Mucosa of descending colon (tissue), 3 donors: ENCODE data around the gene CHGA. TPM values are rescaled to one million over a fixed set of nuclear protein-coding genes. Genes with fewer than 3 reads are reported as not detected.

Experiments
- ATAC-seq: fragments of 200-7000 bp; cut with Tn5 transposase; one replicate; pipeline ENCODE4 v1.9.1; 2020; ENCODE audit warnings: mild to moderate bottlenecking, moderate library complexity
- DNase-seq, 3 donors: peaks; one replicate each; pipeline ENCODE4 v3.0.0-alpha.2; 2020
- H3K36me3 ChIP-seq: fragments of 200-600 bp; one replicate; pipeline ENCODE4 v1.8.0; 2021; ENCODE audit warnings: low read depth, mild to moderate bottlenecking
- H3K4me1 ChIP-seq: fragments of 200-600 bp; one replicate; pipeline ENCODE4 v1.8.0; 2021; ENCODE audit warnings: low read depth, mild to moderate bottlenecking
- H3K4me3 ChIP-seq: fragments of 200-600 bp; one replicate; pipeline ENCODE4 v1.8.0; 2021; ENCODE audit warnings: mild to moderate bottlenecking
- H3K9me3 ChIP-seq: fragments of 200-600 bp; one replicate; pipeline ENCODE4 v1.8.0; 2021; ENCODE audit warnings: mild to moderate bottlenecking
- intact Hi-C, 2 donors: fragments of 100-400 bp; cut with DNase I in 1 of 2; cut with micrococcal nuclease in 1 of 2; formaldehyde crosslinking; loops; one replicate each; pipeline versions ENCODE4 v1.11.0 to v1.11.1; 2022; cut with DNase I, micrococcal nuclease
- total RNA-seq, 3 donors: library from RNA; stranded (reverse); fragmentation: NEBNext Ultra II Directional in 2 of 3; extraction: Animal tissue kit (Norgen Biotek cat#: 25700) in 2 of 3; gene quantifications; one replicate each; pipeline versions ENCODE4 v1.2.1 to v1.2.4, GENCODE V29; 2021 to 2023
- TF ChIP-seq, protein P1 (sequence below): fragments of 200-600 bp; IDR thresholded peaks from one replicate; pipeline ENCODE4 v1.8.0; 2022; ENCODE audit warnings: antibody characterized with exemption, mild to moderate bottlenecking
- donor health status: DM: no; HTN: no; CAD: no; lungs with moderate emphysema.
- donor health status: DM: no; HTN: no; CAD: no.
- donor health status: DM: no; HTN: yes; CAD: no.

CHGA gene
- total RNA-seq, 3 donors from 2014 or later = 39.1 to 236 (median 187) TPM

DNA sequence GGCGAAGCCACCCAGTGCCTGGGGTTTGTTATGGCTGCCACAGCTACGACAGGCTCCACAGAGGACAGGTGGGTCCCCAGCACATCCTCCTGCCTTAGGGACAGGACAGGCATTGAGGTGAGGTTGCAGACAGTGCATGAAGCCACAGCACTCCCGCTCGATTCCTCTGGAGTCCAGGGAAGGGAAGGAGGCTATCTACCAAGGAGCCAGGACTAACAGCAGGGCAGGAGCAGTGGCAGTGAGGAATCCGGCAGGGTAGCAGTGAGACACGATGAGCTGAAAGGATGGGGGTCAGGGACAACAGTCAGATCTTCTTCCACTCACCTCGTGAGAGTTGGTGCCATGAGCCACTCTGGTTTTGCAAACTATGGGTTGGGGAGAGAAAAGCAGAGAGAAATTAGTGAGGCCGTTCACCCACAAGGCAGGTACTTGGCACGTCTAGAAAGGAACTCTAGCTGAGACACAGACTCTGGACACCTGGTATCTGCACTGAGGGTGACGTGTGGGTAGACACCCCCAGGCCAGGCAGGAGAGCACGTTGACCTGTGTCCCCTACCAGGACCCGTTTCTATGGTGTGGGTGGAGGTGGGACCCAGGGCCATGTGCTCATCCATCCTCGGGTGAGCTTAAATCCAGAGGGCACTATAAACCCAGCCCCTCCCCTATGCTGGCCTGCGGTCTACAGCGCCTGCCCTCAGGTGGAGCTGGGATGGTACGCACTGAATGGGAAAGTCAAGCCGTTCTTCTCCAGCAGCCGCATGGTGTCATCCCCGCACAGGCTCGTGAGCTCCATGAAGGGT is 39.3 kb downstream of the CHGA start:
- Histone ChIP-seq H3K9me3 (no peaks in the 10 kb centered on the region), H3K36me3 (no peaks in the 10 kb centered on the region), H3K4me3 (no peak overlapping the region), H3K4me1 (peaks cover 13% of the 10 kb centered on the region)
- no peak for ATAC-seq
- peak in 1 of 3 donors; percentile 30 for DNase-seq
- TF ChIP-seq, protein P1, sequence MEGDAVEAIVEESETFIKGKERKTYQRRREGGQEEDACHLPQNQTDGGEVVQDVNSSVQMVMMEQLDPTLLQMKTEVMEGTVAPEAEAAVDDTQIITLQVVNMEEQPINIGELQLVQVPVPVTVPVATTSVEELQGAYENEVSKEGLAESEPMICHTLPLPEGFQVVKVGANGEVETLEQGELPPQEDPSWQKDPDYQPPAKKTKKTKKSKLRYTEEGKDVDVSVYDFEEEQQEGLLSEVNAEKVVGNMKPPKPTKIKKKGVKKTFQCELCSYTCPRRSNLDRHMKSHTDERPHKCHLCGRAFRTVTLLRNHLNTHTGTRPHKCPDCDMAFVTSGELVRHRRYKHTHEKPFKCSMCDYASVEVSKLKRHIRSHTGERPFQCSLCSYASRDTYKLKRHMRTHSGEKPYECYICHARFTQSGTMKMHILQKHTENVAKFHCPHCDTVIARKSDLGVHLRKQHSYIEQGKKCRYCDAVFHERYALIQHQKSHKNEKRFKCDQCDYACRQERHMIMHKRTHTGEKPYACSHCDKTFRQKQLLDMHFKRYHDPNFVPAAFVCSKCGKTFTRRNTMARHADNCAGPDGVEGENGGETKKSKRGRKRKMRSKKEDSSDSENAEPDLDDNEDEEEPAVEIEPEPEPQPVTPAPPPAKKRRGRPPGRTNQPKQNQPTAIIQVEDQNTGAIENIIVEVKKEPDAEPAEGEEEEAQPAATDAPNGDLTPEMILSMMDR = no peak
- intact Hi-C loops = no loop called here

DNA sequence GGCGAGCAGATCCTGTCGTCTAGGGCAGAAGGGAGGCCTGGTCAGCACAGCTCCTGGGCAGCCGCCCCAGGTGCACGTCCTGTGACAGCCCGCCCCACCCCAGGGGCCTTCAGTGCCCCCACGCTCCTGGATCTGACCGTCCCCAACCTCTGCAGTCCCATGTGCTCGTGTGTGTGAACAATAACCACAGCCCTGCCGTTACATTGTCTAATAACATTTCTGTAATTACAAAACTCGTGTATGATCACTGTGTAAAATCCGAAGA is 39.8 kb downstream of the CHGA start:
- H3K36me3 ChIP-seq = no peaks in the 10 kb centered on the region
- H3K4me3 ChIP-seq = no peak overlapping the region
- no peak for DNase-seq
- no peaks in the 10 kb centered on the region for H3K9me3 ChIP-seq
- TF ChIP-seq, protein P1 = no peak
- intact Hi-C loops = no loop called here
- no peak for ATAC-seq
- peaks cover 13% of the 10 kb centered on the region for H3K4me1 ChIP-seq

DNA sequence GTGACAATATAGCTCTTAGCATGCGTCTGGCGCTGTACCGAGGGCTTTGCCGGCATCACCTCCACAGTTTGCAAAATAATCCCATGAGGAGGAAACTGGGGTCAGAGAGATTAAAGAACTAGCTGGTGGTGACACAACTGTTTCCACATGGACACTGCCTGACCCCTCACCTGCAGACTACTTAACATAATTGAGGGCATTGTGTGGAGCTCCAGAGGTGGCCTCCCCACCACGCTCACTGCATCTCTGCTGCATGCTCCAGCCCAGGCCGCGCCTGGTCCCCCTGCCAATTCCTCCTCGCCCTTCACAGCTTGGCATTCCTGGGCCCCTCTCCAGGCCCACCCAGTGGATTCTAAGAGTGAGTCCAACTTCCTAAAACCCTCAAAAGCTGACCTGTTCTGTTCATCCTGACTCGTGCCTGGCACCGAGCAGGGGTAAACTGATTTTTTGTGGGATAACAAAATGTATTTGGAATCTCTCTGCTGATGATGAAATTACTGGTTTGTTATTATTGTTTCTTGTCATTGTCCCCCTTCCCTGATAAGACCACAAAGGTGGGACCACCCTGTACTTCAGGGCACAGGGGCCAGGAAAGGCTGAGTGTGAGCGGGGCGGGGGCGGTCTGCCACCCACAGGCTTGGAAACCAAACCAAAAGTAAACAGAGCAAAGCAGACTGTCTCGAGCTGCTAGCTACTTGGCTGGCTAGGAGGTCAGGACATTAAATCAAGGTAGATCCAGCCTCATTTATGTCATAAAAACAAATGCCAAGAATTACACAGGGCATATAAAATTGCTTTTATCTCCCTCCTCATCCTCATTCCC is 40.6 kb downstream of the CHGA start:
- ATAC-seq = peak; percentile 68
- Histone ChIP-seq H3K9me3 (no peaks in the 10 kb centered on the region), H3K4me1 (peaks cover 13% of the 10 kb centered on the region), H3K36me3 (no peaks in the 10 kb centered on the region), H3K4me3 (no peak overlapping the region)
- intact Hi-C loops = no loop called here
- TF ChIP-seq, protein P1 = no peak
- peak in 1 of 3 donors; percentile 31 for DNase-seq

DNA sequence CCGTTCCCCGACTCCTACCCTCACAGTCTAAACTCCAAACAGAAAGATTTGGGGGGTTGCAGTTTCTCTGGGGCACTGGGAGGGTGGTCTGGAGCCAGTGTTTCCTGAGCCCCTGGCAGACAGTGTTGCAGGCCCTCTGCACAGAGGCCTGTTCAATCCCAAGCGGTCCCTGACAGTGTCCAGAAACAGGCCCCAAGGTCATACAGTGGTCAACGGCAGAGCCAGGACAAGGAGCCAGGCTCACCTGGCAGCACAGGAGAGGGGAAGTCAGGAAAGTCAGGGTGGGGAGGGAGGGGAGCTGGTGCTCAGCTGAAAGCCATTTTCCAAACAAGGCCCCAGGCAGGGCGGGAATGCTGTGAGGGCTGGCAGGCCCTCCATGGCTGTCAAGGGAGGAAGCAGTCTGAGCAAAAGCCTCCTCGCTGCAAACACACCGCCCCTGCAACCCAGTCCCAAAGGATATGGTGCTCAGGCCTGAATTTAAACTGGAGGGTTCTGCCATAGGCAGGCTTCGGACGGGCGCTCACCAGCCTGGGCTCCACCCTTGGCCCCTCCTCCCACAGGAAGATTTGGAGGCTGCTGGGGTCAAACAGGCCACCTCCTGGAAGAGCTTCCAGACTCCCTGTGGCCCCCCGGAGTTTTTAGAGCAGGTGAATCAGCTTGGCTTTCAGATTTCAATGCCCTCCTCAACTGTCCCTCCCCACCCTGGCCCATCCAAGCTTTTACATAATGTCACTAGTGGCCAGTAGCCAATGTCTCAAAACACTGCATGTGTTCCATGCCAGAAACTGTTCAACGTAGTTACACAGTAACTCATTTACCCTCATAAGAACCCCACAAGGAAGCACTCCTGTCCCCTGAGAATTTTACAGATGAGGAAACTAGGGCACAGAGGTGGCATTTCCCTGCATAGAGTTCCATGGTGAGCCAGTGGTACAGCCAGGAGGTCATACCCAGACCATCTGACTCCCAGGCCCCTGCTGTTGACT is 41.5 kb downstream of the CHGA start:
- Histone ChIP-seq H3K4me1 (peaks cover 13% of the 10 kb centered on the region), H3K4me3 (no peak overlapping the region), H3K9me3 (no peaks in the 10 kb centered on the region), H3K36me3 (no peaks in the 10 kb centered on the region)
- ATAC-seq (peak; percentile 76), DNase-seq (peak in 2 of 3 donors; percentile 27 to 38)
- TF ChIP-seq, protein P1 = no peak
- intact Hi-C loops = no loop called here

DNA sequence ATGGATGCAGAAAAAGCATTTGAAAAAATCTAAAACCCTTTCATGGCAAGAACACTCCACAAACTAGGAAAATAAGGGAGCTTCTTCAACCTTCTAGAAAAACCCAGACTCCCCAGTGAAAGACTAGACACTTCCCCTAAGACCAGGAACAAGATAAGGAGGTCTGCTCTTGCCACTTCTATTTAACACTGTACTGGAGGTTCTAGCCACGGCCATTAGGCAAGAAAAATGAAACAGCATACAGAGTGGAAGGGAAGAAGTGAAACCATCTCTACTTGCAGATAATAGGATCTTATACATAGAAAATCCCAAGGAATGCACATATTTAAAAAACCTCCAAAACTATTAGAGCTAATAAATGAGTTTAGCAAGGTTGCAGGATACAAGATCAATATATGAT is 42.3 kb downstream of the CHGA start:
- Histone ChIP-seq H3K9me3 (no peaks in the 10 kb centered on the region), H3K36me3 (no peaks in the 10 kb centered on the region), H3K4me1 (peaks cover 13% of the 10 kb centered on the region), H3K4me3 (no peak overlapping the region)
- intact Hi-C loops = no loop called here
- DNase-seq (no peak), ATAC-seq (no peak)
- TF ChIP-seq, protein P1 = no peak
